GM21786 (cell line): ENCODE data around the gene HAO1.

Experiments
- ATAC-seq: cut with Tn5 transposase; IDR thresholded peaks from one replicate; pipeline ENCODE4 v1.9.1; 2021; ENCODE audit not compliant: unreplicated experiment

HAO1 gene

GRCh38 chr20:7930343-7930742, 9.9 kb downstream of the HAO1 start:
- ATAC-seq, result no peak

GRCh38 chr20:7926767-7927166, 13.5 kb downstream of the HAO1 start:
- ATAC-seq, result no peak

- no peak for ATAC-seq
These were observed 13.9 kb downstream of the HAO1 start for GRCh38 chr20:7926323-7926722.

GRCh38 chr20:7924692-7925091, 15.6 kb downstream of the HAO1 start:
- ATAC-seq, result no peak

GRCh38 chr20:7916648-7917047, 23.6 kb downstream of the HAO1 start:
- no peak for ATAC-seq

- no peak for ATAC-seq
These were observed 27.7 kb downstream of the HAO1 start for GRCh38 chr20:7912551-7912950.

GRCh38 chr20:7911586-7912330, 28.5 kb downstream of the HAO1 start:
- no peak for ATAC-seq

- no peak for ATAC-seq
These were observed 31.4 kb downstream of the HAO1 start for GRCh38 chr20:7908905-7909304.

GRCh38 chr20:7903429-7903828, 36.8 kb downstream of the HAO1 start:
- no peak for ATAC-seq

- no peak for ATAC-seq
These were observed 37.4 kb downstream of the HAO1 start for GRCh38 chr20:7902879-7903278.

GRCh38 chr20:7897781-7898364, 42.4 kb downstream of the HAO1 start:
- no peak for ATAC-seq

GRCh38 chr20:7893014-7893730, 47.1 kb downstream of the HAO1 start:
- no peak for ATAC-seq

GRCh38 chr20:7891705-7892104, 48.6 kb downstream of the HAO1 start:
- no peak for ATAC-seq

- no peak for ATAC-seq
These were observed 50.5 kb downstream of the HAO1 start for GRCh38 chr20:7889736-7890135.

- ATAC-seq, result no peak
These were observed 56.5 kb downstream of the HAO1 start for GRCh38 chr20:7883741-7884140.

- ATAC-seq, result no peak
These were observed 56.9 kb downstream of the HAO1 start for GRCh38 chr20:7883309-7883708.

- ATAC-seq, result no peak
These were observed 58.2 kb downstream of the HAO1 start for GRCh38 chr20:7882076-7882475.

- ATAC-seq, result no peak
These were observed 58.7 kb downstream of the HAO1 start for GRCh38 chr20:7881551-7881950.

GRCh38 chr20:7879883-7880282, 60.4 kb downstream of the HAO1 start:
- peak; percentile 72 for ATAC-seq

- ATAC-seq, result no peak
These were observed 72.2 kb downstream of the HAO1 start for GRCh38 chr20:7868108-7868507.

- no peak for ATAC-seq
These were observed 74.0 kb downstream of the HAO1 start for GRCh38 chr20:7866285-7866684.

GRCh38 chr20:7859356-7859802, 80.9 kb downstream of the HAO1 start:
- peak; percentile 50 for ATAC-seq
